ENCODE measurements around the gene CHURC1. TPM values are rescaled to one million over a fixed set of nuclear protein-coding genes. Genes with fewer than 3 reads are reported as not detected.

CHURC1 gene
- total RNA-seq, 6 experiments from 2014 or later: 28.2 to 55.2 (median 37.1) TPM

- Histone ChIP-seq H3K4me3 (no peak overlapping the region), H3K27ac (no peak overlapping the region), H3K36me3 (no peaks in the 10 kb centered on the region), H3K27me3 (no peaks in the 10 kb centered on the region), H3K4me1 (no peaks in the 10 kb centered on the region), H3K9me3 (no peaks in the 10 kb centered on the region)
- intact Hi-C loops (cut with DNase I): no loop called here
- ATAC-seq (no peak), DNase-seq (no peak)
- WGBS (ENCODE audit: insufficient coverage, low coverage, low lambda C conversion rate, missing lambda C conversion rate): 81% methylated on average over 6 of the region's 6 CpGs
- TF ChIP-seq CTCF (IDR thresholded peaks at IDR 0.05): no peak
- no peak for TF ChIP-seq POLR2A (IDR thresholded peaks at IDR 0.05)
Measured at GRCh38 chr14:64955297-64955696, 41.0 kb downstream of the CHURC1 start.

- ATAC-seq (no peak), DNase-seq (no peak)
- TF ChIP-seq CTCF (IDR thresholded peaks at IDR 0.05): no peak
- no peak for TF ChIP-seq POLR2A (IDR thresholded peaks at IDR 0.05)
- Histone ChIP-seq H3K9me3 (no peaks in the 10 kb centered on the region), H3K4me3 (no peak overlapping the region), H3K4me1 (peaks cover 0 to 9% (median 0%) of the 10 kb centered on the region in 4 donors), H3K27ac (no peak overlapping the region), H3K27me3 (no peaks in the 10 kb centered on the region), H3K36me3 (no peaks in the 10 kb centered on the region)
- intact Hi-C loops (cut with DNase I): no loop called here
- WGBS (ENCODE audit: insufficient coverage, low coverage, low lambda C conversion rate, missing lambda C conversion rate): 90% methylated on average over 6 of the region's 8 CpGs
Measured at GRCh38 chr14:64956697-64957406, 42.6 kb downstream of the CHURC1 start.

GRCh38 chr14:64958201-64958600, 43.9 kb downstream of the CHURC1 start:
- no peak for ATAC-seq
- H3K27me3 ChIP-seq: no peaks in the 10 kb centered on the region
- no peak for DNase-seq
- TF ChIP-seq CTCF (IDR thresholded peaks at IDR 0.05): no peak
- TF ChIP-seq POLR2A (IDR thresholded peaks at IDR 0.05): no peak
- no peaks in the 10 kb centered on the region for H3K9me3 ChIP-seq
- H3K27ac ChIP-seq: no peak overlapping the region
- WGBS (ENCODE audit: insufficient coverage, low coverage, low lambda C conversion rate, missing lambda C conversion rate): no CpG with 5 or more reads among the region's 2 CpGs
- H3K4me1 ChIP-seq: peaks cover 0 to 9% (median 0%) of the 10 kb centered on the region in 4 donors
- H3K36me3 ChIP-seq: no peaks in the 10 kb centered on the region
- H3K4me3 ChIP-seq: no peak overlapping the region
- intact Hi-C loops (cut with DNase I): no loop called here

- intact Hi-C loops (cut with DNase I): no loop called here
Measured at GRCh38 chr14:64958743-64959142, 44.5 kb downstream of the CHURC1 start.

More at GRCh38 chr14:64958743-64959142, 44.5 kb downstream of the CHURC1 start:
- H3K36me3 ChIP-seq: no peaks in the 10 kb centered on the region
- DNase-seq (no peak), ATAC-seq (no peak)
- H3K27me3 ChIP-seq: no peaks in the 10 kb centered on the region
- TF ChIP-seq POLR2A (IDR thresholded peaks at IDR 0.05) (no peak), CTCF (IDR thresholded peaks at IDR 0.05) (no peak)
- H3K9me3 ChIP-seq: no peaks in the 10 kb centered on the region
- H3K4me3 ChIP-seq: no peak overlapping the region
- no peak overlapping the region for H3K27ac ChIP-seq
- WGBS (ENCODE audit: insufficient coverage, low coverage, low lambda C conversion rate, missing lambda C conversion rate): 47% methylated on average over 2 of the region's 5 CpGs
- H3K4me1 ChIP-seq: peaks cover 0 to 9% (median 0%) of the 10 kb centered on the region in 4 donors
